GM18517 (cell line): Measurements from ENCODE around the gene TMTC4.
"Not testable (repeated sequence)": the region's sequence is repeated elsewhere in the genome, so short reads cannot be mapped to it uniquely, and the experiment has no call there.

Source experiments
- ATAC-seq: cut with Tn5 transposase; IDR thresholded peaks from one replicate; pipeline ENCODE4 v1.9.1; 2021; ENCODE audit warnings: mild to moderate bottlenecking, moderate library complexity; ENCODE audit not compliant: unreplicated experiment

The TMTC4 gene

DNA sequence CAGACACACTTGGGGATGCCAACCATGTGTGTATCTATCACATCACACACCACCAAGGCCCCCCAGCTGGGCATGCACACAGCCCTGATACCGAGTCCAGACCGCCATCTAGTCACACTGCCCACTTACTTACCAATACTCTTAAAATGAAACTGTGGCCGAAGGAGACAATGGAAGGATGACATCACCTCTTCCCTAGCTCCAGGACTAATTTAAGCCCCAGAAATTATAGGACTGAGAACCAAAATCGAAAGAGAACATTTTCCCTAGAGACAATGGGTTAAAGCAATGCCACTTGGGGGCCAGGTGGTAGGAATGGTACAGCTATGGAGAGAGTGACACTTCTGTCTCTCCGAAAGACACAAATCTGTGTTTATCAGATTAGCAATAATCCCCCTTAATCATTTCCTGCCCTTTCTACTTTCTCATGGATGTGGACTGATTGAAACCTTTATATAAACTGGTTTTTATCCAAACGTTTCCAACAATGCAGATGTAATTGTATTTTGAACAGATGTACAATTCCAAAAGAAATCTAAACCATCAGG is 85.3 kb downstream of the TMTC4 start:
- ATAC-seq = no peak

GRCh38 chr13:100588331-100589177 is 86.0 kb downstream of the TMTC4 start, which contains the start of gene GGACT:
Gene GGACT, minus strand, starts transcription at chr13:100588789. Its CDS starts 56,198 bp downstream, at chr13:100532591.
- peak; percentile 79 for ATAC-seq

GRCh38 chr13:100584896-100585295 is 89.7 kb downstream of the TMTC4 start:
- ATAC-seq = no peak

DNA sequence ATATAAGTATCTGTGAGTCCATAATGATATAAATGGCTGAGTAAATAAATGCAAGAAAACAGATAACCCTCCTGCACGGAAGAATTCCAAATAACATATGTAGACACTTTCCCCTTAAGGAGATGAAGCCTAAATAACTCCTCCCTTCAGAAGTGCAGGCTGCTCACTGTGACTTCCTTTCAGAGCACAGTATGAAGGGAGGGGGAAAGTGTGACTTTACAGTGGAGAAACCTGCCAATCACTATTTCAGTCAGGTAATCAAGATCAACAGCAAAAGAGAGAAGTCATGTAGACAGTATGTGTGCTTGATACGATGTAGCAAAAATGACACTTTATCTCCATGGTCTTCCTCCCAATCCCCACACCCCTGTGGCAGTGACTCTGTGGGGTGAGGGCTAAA is 93.1 kb downstream of the TMTC4 start:
- ATAC-seq = no peak

DNA sequence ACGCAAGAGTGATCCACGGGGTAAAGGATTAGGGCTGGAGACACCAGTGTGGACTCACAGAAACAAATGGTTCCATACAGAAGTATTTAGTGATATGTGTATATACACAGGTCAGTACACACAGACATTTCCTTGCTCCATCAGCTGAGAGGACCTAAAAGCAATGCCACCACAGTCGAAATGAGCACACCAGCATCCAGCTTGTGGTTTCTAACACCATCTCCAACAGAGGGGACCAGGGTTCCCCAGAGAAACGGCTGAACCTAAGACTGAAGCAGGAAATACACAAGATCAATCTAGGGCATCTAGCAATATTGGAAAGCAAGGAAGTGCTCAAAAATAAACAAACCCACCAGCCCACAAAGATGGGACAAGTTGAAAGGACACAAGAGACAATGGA is 93.6 kb downstream of the TMTC4 start:
- no peak for ATAC-seq

- no peak for ATAC-seq
These were observed 94.5 kb downstream of the TMTC4 start for GRCh38 chr13:100580045-100580444.

- ATAC-seq = not testable (repeated sequence)
These were observed 97.4 kb downstream of the TMTC4 start for GRCh38 chr13:100577239-100577638.

- peak; percentile 97 for ATAC-seq
These were observed 101.5 kb downstream of the TMTC4 start for GRCh38 chr13:100573121-100573520.

DNA sequence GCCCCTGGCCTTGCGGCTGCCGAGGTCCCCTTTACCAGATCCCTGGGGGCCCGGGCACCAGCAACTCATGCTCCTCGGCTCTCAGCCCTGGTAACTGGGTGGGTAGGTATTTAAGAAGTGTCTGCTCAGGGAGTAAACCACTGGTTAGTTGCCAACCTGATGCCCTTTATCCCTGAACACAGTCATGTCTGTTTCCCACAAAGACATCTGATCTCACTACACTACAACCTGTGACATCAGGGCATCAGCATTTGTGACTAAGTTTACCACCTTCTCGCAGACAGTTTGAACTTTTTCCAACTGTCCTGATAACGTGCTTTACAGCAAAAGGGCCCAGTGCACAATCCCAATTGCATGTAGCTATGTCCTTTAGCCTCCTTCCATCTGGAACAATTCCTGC is 108.1 kb downstream of the TMTC4 start:
- ATAC-seq = no peak

DNA sequence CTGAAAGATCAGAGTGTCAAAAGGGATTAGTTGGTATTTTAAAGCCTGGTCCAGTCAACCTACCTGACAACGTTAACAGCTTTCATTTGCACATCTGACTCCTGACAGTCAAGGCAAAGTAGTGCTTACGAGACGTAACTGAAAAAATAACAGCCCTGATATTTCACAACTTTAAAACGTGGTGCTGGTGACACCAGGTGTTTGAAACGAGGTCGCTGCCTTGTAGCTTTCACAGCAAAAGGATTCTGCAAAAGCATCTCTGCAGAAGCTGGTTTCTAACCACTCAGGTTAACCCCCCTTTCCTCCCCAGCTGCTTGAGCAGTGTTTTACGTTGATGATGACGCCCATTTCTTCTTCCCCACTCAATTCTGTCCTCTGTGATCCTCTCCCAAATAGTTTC is 109.3 kb downstream of the TMTC4 start:
- no peak for ATAC-seq

DNA sequence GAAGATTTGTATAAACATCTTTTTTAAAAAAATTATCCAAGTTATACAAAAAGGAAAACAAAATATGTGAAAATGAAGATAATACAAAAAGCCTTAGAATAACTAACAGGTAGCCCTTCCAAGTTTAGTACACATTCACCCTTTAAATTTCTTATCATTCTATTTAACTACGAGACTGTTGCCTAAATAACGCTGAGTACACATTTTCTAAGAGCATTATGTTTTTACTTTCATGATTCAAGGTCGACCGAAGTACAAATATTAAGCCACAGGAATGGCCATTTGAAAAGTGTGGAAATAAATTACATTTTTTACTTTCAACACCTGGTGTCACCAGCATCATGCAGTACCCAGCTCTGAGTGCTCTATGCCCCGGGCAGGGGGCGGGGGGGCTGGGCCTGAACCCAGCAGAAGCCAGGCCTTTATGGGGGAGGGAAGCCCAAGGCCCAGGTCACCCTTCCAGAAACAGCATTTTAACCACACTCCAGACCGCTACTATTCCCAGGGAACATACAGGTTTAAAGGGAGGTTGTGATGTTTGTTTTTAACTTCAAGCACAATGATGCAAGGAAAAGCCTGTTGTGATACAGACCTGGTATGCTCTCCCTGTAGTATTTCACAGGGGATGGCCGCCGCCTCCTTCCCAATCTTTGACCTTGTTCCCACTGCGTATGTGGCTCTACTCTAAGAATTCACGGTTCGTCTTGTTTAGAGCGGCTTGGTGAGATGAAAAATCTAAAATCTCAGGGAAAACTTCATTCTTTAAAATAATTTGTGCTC is 110.0 kb downstream of the TMTC4 start:
- no peak for ATAC-seq

GRCh38 chr13:100563779-100564178 is 110.8 kb downstream of the TMTC4 start:
- no peak for ATAC-seq

DNA sequence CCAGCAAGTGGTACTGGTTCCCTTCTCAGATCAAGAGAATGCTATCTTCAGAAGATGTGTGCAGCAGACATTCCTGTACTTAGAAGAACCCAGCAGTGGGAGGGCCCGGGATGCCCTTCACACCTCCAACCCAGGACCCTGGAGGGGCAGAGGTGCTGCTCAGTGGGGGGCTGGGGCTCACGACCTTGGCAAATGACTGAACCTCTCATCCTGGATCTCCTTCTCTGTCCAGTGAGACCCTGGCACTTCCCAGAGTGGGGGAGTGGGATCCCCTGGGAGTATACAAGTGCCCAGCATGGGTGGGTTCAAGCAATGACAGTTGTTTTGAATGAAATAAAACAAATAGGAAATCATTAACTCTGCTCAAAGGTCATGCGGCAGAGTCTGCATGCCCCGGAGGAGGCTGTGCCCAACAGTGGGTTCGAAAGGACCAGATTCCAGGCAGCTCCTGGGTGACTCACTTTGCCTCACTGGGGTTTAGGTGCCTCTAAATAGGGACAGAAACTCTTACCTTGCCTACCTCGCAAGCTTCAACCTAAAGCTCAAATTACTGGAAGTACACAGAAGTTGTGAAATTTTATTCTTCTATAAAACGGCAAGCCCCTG is 112.9 kb downstream of the TMTC4 start:
- ATAC-seq = no peak

GRCh38 chr13:100561158-100561499 is 113.5 kb downstream of the TMTC4 start:
- no peak for ATAC-seq

DNA sequence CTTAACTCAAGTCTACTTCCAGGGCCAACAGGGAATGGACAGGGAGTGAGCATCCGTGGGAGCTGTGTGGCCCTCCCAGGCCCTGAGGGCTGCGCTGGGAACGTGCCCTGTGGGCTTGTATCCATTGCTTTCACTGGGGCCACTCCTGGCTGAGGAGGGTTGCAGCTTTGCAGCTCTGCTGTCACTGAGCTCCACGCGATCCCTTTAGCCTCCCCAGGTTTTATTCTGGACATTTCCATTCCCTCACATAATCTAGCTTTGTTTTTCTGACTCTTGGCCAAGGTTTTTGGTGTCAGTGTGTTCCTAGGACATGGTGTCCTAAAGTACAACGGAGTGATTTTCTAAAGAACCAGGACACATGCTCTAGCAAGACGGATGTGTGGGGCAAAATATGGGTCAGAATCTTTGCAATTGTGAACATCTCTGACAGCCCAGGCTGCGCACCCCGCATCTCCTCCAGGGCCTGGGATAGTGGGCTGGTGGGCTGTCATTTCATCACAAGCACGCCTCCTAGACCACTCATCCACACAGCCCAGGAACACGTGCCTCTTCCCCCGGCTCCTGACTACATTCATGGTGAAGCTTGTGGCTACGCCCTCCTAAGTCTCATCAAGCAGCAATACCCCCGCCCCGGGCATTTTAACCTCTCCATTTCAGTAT is 114.0 kb downstream of the TMTC4 start:
- ATAC-seq = no peak

DNA sequence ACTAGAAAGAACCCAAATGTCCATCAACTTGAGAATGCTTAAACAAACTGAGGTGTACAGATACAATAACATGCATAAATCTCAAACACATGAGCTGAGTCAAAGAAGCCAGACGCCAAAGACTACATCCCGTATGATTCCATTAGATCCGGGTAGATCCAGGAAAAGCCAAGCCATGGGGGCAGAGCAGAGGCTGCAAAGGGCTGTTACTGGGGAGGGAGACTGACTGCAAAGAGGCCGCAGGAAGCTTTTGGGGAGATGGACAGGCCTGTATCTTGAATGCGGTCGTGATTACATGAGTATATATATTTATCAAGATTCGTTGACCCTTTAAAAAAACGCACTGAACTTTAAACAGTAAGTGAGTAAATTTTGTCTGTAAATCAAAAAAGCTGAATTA is 114.7 kb downstream of the TMTC4 start:
- ATAC-seq = no peak
